IMR-90 (cell line): ENCODE measurements around the gene SIGLEC14. TPM values are rescaled to one million over a fixed set of nuclear protein-coding genes. Genes with fewer than 3 reads are reported as not detected.

ENCODE experiments used
- ATAC-seq: fragments of 200-7000 bp; cut with Tn5 transposase; 2 replicates; pipeline ENCODE4 v1.9.1; 2020; ENCODE audit warnings: low read depth, mild to moderate bottlenecking, moderate library complexity
- BruUV-seq: library from RNA; stranded (reverse); fragments of 400-500 nt; replicated peaks from 2 replicates; lab custom pipeline; 2021; lab: Mats Ljungman, UMichigan
- CTCF ChIA-PET: fragments of 300-600 bp; formaldehyde crosslinking; extraction: SDS; loops from one replicate; lab custom pipeline; 2021; ENCODE audit warnings: antibody characterized with exemption; lab: Yijun Ruan, JAX
- POLR2A ChIA-PET: fragments of 300-600 bp; sonication (Branson Sonifier 250); formaldehyde crosslinking; loops from one replicate; lab custom pipeline; 2022; ENCODE audit warnings: antibody characterized with exemption; ENCODE audit not compliant: unreplicated experiment; lab: Charles Lee
- DNase-seq: peaks from one replicate; pipeline ENCODE4 v3.0.0; 2013
- H2AFZ ChIP-seq: replicated peaks from 2 replicates; pipeline ENCODE3; 2013; ENCODE audit warnings: low read length, mild to moderate bottlenecking; ENCODE audit not compliant: poor library complexity
- H2AK5ac ChIP-seq: 2 replicates; pipeline ENCODE4 v1.6.1; 2013; ENCODE audit warnings: low read depth, low read length, inconsistent platforms
- H2AK9ac ChIP-seq: replicated peaks from 2 replicates; pipeline ENCODE3; 2013; ENCODE audit warnings: mild to moderate bottlenecking, low read depth, low read length, moderate library complexity; ENCODE audit not compliant: poor library complexity
- H2BK120ac ChIP-seq: 2 replicates; pipeline ENCODE4 v1.6.1; 2013; ENCODE audit warnings: low read depth, low read length, inconsistent platforms
- H2BK15ac ChIP-seq: 3 replicates; pipeline ENCODE4 v1.6.1; 2013; ENCODE audit warnings: low read depth, low read length, inconsistent platforms
- H2BK20ac ChIP-seq: 2 replicates; pipeline ENCODE4 v1.6.1; 2013; ENCODE audit warnings: low read depth, mild to moderate bottlenecking, inconsistent platforms, low read length, moderate library complexity
- H2BK5ac ChIP-seq: 2 replicates; pipeline ENCODE4 v1.6.1; 2013; ENCODE audit warnings: mild to moderate bottlenecking, low read depth, low read length, inconsistent platforms; ENCODE audit not compliant: poor library complexity, severe bottlenecking
- H3K14ac ChIP-seq: replicated peaks from 2 replicates; pipeline ENCODE4 v1.6.1; 2013; ENCODE audit warnings: low read depth, low read length, inconsistent platforms
- H3K18ac ChIP-seq: 2 replicates; pipeline ENCODE4 v1.6.1; 2013; ENCODE audit warnings: low read depth, low read length, control low read depth
- H3K23ac ChIP-seq: 2 replicates; pipeline ENCODE4 v1.6.1; 2013; ENCODE audit warnings: low read depth, low read length, inconsistent platforms
- H3K27ac ChIP-seq: 2 replicates; pipeline ENCODE4 v1.5.1; 2013; ENCODE audit warnings: mild to moderate bottlenecking, control low read depth, low read length; ENCODE audit not compliant: insufficient read depth
- H3K27me3 ChIP-seq: 2 replicates; pipeline ENCODE4 v1.6.1; 2013; ENCODE audit warnings: low read length; ENCODE audit not compliant: control insufficient read depth, insufficient read depth
- H3K36me3 ChIP-seq: 2 replicates; pipeline ENCODE4 v1.6.1; 2013; ENCODE audit warnings: low read length, mixed read lengths; ENCODE audit not compliant: control insufficient read depth, insufficient read depth
- H3K4ac ChIP-seq: 2 replicates; pipeline ENCODE4 v1.6.1; 2013; ENCODE audit warnings: low read depth, low read length, inconsistent platforms
- H3K4me1 ChIP-seq: 2 replicates; pipeline ENCODE4 v1.6.1; 2013; ENCODE audit warnings: low read length, mixed read lengths; ENCODE audit not compliant: control insufficient read depth, insufficient read depth
- H3K4me2 ChIP-seq: 2 replicates; pipeline ENCODE4 v1.6.1; 2013; ENCODE audit warnings: low read depth, mild to moderate bottlenecking, control low read depth, low read length, moderate library complexity
- H3K4me3 ChIP-seq: 2 replicates; pipeline ENCODE4 v1.5.1; 2013; ENCODE audit warnings: low read depth, mild to moderate bottlenecking, control low read depth, low read length, moderate library complexity; ENCODE audit not compliant: insufficient read depth
- H3K56ac ChIP-seq: 2 replicates; pipeline ENCODE4 v1.6.1; 2013; ENCODE audit warnings: low read length, inconsistent platforms; ENCODE audit not compliant: insufficient read depth; ENCODE audit errors: extremely low read depth
- H3K79me1 ChIP-seq, 2 experiments: 2 replicates each; pipeline ENCODE4 v1.6.1; 2013; ENCODE audit warnings: low read length in 2 of 2, inconsistent platforms in 1 of 2, low read depth in 1 of 2
- H3K9ac ChIP-seq: 2 replicates; pipeline ENCODE4 v1.6.1; 2013; ENCODE audit warnings: low read depth, low read length, control low read depth
- H3K9me1 ChIP-seq: 2 replicates; pipeline ENCODE4 v1.6.1; 2013; ENCODE audit warnings: low read length, inconsistent platforms; ENCODE audit not compliant: insufficient read depth
- H3K9me3 ChIP-seq: 2 replicates; pipeline ENCODE4 v1.6.1; 2013; ENCODE audit warnings: low read length; ENCODE audit not compliant: control insufficient read depth, insufficient read depth
- H4K20me1 ChIP-seq: 2 replicates; pipeline ENCODE4 v1.6.1; 2013; ENCODE audit warnings: low read length, inconsistent platforms; ENCODE audit not compliant: insufficient read depth
- H4K5ac ChIP-seq: 2 replicates; pipeline ENCODE4 v1.6.1; 2013; ENCODE audit warnings: mild to moderate bottlenecking, low read depth, low read length, control low read depth
- H4K8ac ChIP-seq, 2 experiments: 2 replicates each; pipeline ENCODE4 v1.6.1; 2013; ENCODE audit warnings: low read depth in 2 of 2, low read length in 2 of 2, control low read depth in 1 of 2, inconsistent platforms in 1 of 2
- H4K91ac ChIP-seq: 2 replicates; pipeline ENCODE4 v1.6.1; 2013; ENCODE audit warnings: low read depth, low read length, inconsistent platforms; ENCODE audit not compliant: insufficient read depth
- CTCF ChIP-seq: conservative IDR thresholded peaks from 2 replicates; pipeline ENCODE4 v1.5.1; 2012; ENCODE audit warnings: mild to moderate bottlenecking, low read depth, low read length, improper control_type of control experiment
- WGBS, 2 experiments: methylation state at CpG; one replicate each; pipeline versions ENCODE4 v1.1.5 to v1.1.7; 2013; ENCODE audit warnings: missing lambda C conversion rate in 2 of 2; ENCODE audit not compliant: insufficient read length in 1 of 2; ENCODE audit errors: extremely low coverage in 2 of 2; 5-methylcytosine and 5-hydroxymethylcytosine counted together
- dilution Hi-C: fragments of 300-500 bp; cut with HindIII; formaldehyde crosslinking; loops from one replicate; pipeline ENCODE4 v1.14.3; 2018; ENCODE audit warnings: low sequenced_read_pairs; ENCODE audit not compliant: unreplicated experiment
- in situ Hi-C: fragments of 300-500 bp; cut with MboI; formaldehyde crosslinking; loops from 3 replicates; pipeline ENCODE4 v1.14.3; 2019; ENCODE audit warnings: low sequenced_read_pairs, inconsistent platforms, mixed read lengths
- intact Hi-C: fragments of 100-400 bp; cut with micrococcal nuclease; formaldehyde crosslinking; loops from 2 replicates; pipeline ENCODE4 v1.10.0; 2022
- polyA plus RNA-seq, 3 experiments: library from polyadenylated mRNA; depleted of rRNA; stranded (reverse); fragments of >200 nt; gene quantifications; 2 replicates each; pipeline ENCODE4 v1.2.3, GENCODE V29; 2012; ENCODE audit warnings: low replicate concordance in 1 of 3
- total RNA-seq: library from RNA; depleted of rRNA; stranded (reverse); fragments of >200 nt; gene quantifications from 2 replicates; pipeline ENCODE4 v1.2.3, GENCODE V29; 2012

Gene SIGLEC14
- total and polyA plus RNA-seq, 2 of the 4 experiments (the other 2 are of a cell fraction): not detected

- intact Hi-C loops (no loop called here), in situ Hi-C loops (no loop called here), dilution Hi-C loops (no loop called here)
- H3K4me3 ChIP-seq: no peak overlapping the region
- H2AFZ ChIP-seq: no peak overlapping the region
- H4K20me1 ChIP-seq: no peaks in the 10 kb centered on the region
- no peak overlapping the region for H3K56ac ChIP-seq
- no peaks in the 10 kb centered on the region for H3K9me3 ChIP-seq
- no peak overlapping the region for H3K27ac ChIP-seq
- H2BK5ac ChIP-seq: no peak overlapping the region
- ChIA-PET POLR2A (no interaction called here), CTCF (no interaction called here)
- ATAC-seq (no peak), DNase-seq (no peak)
- H4K91ac ChIP-seq: no peak overlapping the region
- no peaks in the 10 kb centered on the region for H3K9me1 ChIP-seq
- no TSS peak for BruUV-seq
- H2BK20ac ChIP-seq: no peak overlapping the region
- no peaks in the 10 kb centered on the region for H3K27me3 ChIP-seq
- WGBS, 2 experiments: 0% methylated on average over 1 of the region's 11 CpGs; no CpG with 5 or more reads in 1 of the 2 experiments
- H3K18ac ChIP-seq: no peak overlapping the region
- no peak overlapping the region for H2AK5ac ChIP-seq
- H3K4ac ChIP-seq: no peak overlapping the region
- H3K79me1 ChIP-seq: no peaks in the 10 kb centered on the region
- no peak overlapping the region for H3K14ac ChIP-seq
- H3K9ac ChIP-seq: no peak overlapping the region
- H3K23ac ChIP-seq: no peak overlapping the region
- no peak for TF ChIP-seq CTCF
- no peak overlapping the region for H2BK15ac ChIP-seq
- H2AK9ac ChIP-seq: no peak overlapping the region
- H3K36me3 ChIP-seq: no peaks in the 10 kb centered on the region
- no peak overlapping the region for H4K8ac ChIP-seq
- H3K4me1 ChIP-seq: no peaks in the 10 kb centered on the region
- no peak overlapping the region for H3K4me2 ChIP-seq
- H4K5ac ChIP-seq: no peak overlapping the region
- H2BK120ac ChIP-seq: no peak overlapping the region
These were observed 1.9 kb downstream of the SIGLEC14 start for GRCh38 chr19:51644636-51645271.
